Measurements from ENCODE around the gene PTTG1IP.

Gene PTTG1IP

DNA sequence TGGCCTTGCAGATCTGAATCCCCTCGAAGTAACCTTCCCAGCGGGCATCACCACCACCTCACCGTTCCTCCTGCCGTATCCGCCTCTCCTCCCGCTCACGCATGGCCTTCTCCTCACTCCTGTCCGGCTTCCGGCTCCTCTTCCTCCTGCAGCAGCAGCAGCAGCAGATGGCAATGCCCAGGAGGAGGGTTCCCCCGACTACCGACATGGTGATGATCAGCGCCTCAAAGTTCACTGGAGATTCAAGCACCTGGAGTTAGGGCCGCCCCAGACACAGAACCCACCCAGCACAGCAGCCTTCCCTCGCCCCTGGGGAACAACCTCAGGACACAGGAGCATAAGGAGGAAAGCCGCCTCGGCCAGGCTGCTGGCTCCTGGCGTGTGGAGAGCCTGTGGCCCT is 17.4 kb downstream of the PTTG1IP start:
- no peaks in the 10 kb centered on the region for H3K27me3 ChIP-seq (ENCODE audit: insufficient read depth, low read depth)
- no peak overlapping the region for H3K4me3 ChIP-seq (IDR thresholded peaks at IDR 0.05; ENCODE audit: insufficient read depth, low read depth, low read length)
- no peak overlapping the region for H3K27ac ChIP-seq
- TF ChIP-seq, protein P1, sequence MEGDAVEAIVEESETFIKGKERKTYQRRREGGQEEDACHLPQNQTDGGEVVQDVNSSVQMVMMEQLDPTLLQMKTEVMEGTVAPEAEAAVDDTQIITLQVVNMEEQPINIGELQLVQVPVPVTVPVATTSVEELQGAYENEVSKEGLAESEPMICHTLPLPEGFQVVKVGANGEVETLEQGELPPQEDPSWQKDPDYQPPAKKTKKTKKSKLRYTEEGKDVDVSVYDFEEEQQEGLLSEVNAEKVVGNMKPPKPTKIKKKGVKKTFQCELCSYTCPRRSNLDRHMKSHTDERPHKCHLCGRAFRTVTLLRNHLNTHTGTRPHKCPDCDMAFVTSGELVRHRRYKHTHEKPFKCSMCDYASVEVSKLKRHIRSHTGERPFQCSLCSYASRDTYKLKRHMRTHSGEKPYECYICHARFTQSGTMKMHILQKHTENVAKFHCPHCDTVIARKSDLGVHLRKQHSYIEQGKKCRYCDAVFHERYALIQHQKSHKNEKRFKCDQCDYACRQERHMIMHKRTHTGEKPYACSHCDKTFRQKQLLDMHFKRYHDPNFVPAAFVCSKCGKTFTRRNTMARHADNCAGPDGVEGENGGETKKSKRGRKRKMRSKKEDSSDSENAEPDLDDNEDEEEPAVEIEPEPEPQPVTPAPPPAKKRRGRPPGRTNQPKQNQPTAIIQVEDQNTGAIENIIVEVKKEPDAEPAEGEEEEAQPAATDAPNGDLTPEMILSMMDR (conservative IDR thresholded peaks at IDR 0.05; ENCODE audit: low read depth, low read length): no peak
- no peaks in the 10 kb centered on the region for H3K4me1 ChIP-seq (ENCODE audit: low read depth, poor library complexity, severe bottlenecking)
- no peak overlapping the region for H2AFZ ChIP-seq (ENCODE audit: low read depth)
- H3K4me2 ChIP-seq: no peak overlapping the region
- H4K20me1 ChIP-seq (ENCODE audit: insufficient read depth): no peaks in the 10 kb centered on the region
- H3K36me3 ChIP-seq (ENCODE audit: insufficient read depth): peaks cover 9% of the 10 kb centered on the region
- H3K79me2 ChIP-seq (ENCODE audit: insufficient read depth, low read depth): no peaks in the 10 kb centered on the region
- no peak overlapping the region for H3K9ac ChIP-seq

DNA sequence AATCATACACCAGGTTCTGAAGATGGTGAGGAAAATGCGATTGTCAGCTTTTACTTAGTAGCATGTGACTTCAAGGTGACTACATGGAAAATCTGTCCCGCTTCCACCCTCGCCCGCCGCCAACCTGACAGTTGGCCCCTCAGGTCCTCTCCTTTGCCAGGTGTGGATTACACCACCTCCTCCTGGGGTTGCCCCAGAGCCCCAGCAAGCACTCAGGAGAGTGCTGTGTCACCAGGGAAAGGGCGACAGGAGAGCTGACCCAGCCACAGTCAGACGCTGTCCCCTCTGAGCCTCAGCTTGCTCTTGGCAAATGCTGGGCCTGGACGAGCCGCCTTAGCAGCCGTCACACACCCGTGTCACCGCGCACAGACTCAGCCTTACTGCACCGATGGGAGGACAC is 17.9 kb downstream of the PTTG1IP start:
- Histone ChIP-seq H3K79me2 (ENCODE audit: insufficient read depth, low read depth) (no peaks in the 10 kb centered on the region), H4K20me1 (ENCODE audit: insufficient read depth) (no peaks in the 10 kb centered on the region), H2AFZ (ENCODE audit: low read depth) (no peak overlapping the region), H3K4me3 (IDR thresholded peaks at IDR 0.05; ENCODE audit: insufficient read depth, low read depth, low read length) (no peak overlapping the region), H3K4me1 (ENCODE audit: low read depth, poor library complexity, severe bottlenecking) (no peaks in the 10 kb centered on the region), H3K27me3 (ENCODE audit: insufficient read depth, low read depth) (no peaks in the 10 kb centered on the region), H3K4me2 (no peak overlapping the region), H3K27ac (no peak overlapping the region), H3K9ac (no peak overlapping the region), H3K36me3 (ENCODE audit: insufficient read depth) (peaks cover 13% of the 10 kb centered on the region)
- TF ChIP-seq, protein P1 (conservative IDR thresholded peaks at IDR 0.05; ENCODE audit: low read depth, low read length): no peak

DNA sequence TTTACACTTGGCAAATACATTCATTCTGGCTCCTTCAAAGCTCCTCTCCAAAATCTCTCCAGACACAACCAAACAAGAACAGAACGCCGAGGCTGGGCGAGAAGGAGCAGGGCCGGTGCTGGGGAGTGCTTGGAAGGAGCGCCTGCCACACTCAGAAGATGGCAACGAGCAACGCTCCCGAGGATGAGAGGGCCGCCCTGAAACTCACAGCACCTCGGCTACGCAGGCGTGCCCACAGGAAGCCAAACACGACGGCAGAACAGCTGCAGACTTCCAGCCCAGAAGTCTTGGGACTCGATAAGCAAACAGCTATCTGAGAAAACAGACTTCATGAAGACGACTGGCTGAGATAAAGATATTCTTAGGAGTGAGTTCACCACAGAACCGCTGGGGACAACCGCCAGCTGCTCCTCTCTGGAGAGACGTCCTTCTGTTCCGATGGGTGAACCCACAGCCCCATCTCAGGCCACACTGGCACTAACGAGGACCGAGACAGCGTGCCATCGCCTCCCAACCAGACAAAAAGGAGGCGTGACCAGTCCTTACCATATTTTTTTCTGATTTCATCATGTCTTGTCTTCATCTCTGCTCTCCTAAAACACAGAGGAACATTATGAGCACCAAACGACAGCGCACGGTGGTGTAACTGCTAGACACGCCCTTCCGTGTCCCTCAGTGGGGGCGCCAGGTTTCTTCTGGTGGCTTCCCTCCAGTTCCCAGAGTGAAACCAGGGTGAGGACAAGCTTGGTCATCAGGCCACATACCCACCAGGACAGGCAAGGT is 18.6 kb downstream of the PTTG1IP start:
- TF ChIP-seq, protein P1 (conservative IDR thresholded peaks at IDR 0.05; ENCODE audit: low read depth, low read length): no peak
- H4K20me1 ChIP-seq (ENCODE audit: insufficient read depth): no peaks in the 10 kb centered on the region
- no peak overlapping the region for H3K4me3 ChIP-seq (IDR thresholded peaks at IDR 0.05; ENCODE audit: insufficient read depth, low read depth, low read length)
- H3K27me3 ChIP-seq (ENCODE audit: insufficient read depth, low read depth): no peaks in the 10 kb centered on the region
- H2AFZ ChIP-seq (ENCODE audit: low read depth): no peak overlapping the region
- H3K27ac ChIP-seq: no peak overlapping the region
- H3K9ac ChIP-seq: no peak overlapping the region
- H3K36me3 ChIP-seq (ENCODE audit: insufficient read depth): peaks cover 14% of the 10 kb centered on the region
- H3K4me2 ChIP-seq: no peak overlapping the region
- no peaks in the 10 kb centered on the region for H3K4me1 ChIP-seq (ENCODE audit: low read depth, poor library complexity, severe bottlenecking)
- no peaks in the 10 kb centered on the region for H3K79me2 ChIP-seq (ENCODE audit: insufficient read depth, low read depth)

DNA sequence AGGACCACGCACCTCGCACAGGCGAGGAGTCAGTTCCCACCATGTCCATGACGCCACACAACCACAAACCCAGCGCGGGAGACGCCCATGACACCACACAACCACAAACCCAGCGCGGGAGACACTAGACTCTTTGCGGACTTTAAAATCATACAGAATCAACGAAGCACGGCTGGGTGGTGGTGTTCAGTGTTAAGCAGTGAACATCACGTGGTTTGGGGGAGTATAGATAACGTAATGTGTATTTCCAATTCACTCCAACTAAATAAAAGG is 19.2 kb downstream of the PTTG1IP start:
- Histone ChIP-seq H3K4me3 (IDR thresholded peaks at IDR 0.05; ENCODE audit: insufficient read depth, low read depth, low read length) (no peak overlapping the region), H3K27ac (no peak overlapping the region), H2AFZ (ENCODE audit: low read depth) (no peak overlapping the region), H3K79me2 (ENCODE audit: insufficient read depth, low read depth) (no peaks in the 10 kb centered on the region), H4K20me1 (ENCODE audit: insufficient read depth) (no peaks in the 10 kb centered on the region), H3K4me2 (no peak overlapping the region), H3K36me3 (ENCODE audit: insufficient read depth) (peaks cover 19% of the 10 kb centered on the region), H3K4me1 (ENCODE audit: low read depth, poor library complexity, severe bottlenecking) (no peaks in the 10 kb centered on the region), H3K27me3 (ENCODE audit: insufficient read depth, low read depth) (no peaks in the 10 kb centered on the region), H3K9ac (no peak overlapping the region)
- TF ChIP-seq, protein P1 (conservative IDR thresholded peaks at IDR 0.05; ENCODE audit: low read depth, low read length): no peak
